AG04450 (cell line): ENCODE results near the gene MROH7. TPM values are rescaled to one million over a fixed set of nuclear protein-coding genes. Genes with fewer than 3 reads are reported as not detected.

Experiments
- CTCF ChIA-PET: fragments of 300-600, 350-600 bp; formaldehyde crosslinking; extraction: SDS; loops from one replicate; lab custom pipeline; 2022; ENCODE audit warnings: antibody characterized with exemption, inconsistent platforms; lab: Charles Lee
- POLR2A ChIA-PET: fragments of 350-600 bp; formaldehyde crosslinking; extraction: SDS; loops from one replicate; lab custom pipeline; 2021; ENCODE audit warnings: antibody characterized with exemption, inconsistent platforms; lab: Yijun Ruan, JAX
- DNase-seq: peaks from one replicate; pipeline ENCODE4 v3.0.0-alpha.2; 2011; ENCODE audit warnings: low read depth, low spot score
- H3K27ac ChIP-seq: one replicate; pipeline ENCODE4 v1.5.1; 2012; ENCODE audit warnings: low read depth, low read length, control low read depth
- H3K27me3 ChIP-seq: one replicate; pipeline ENCODE4 v1.6.0; 2012; ENCODE audit warnings: low read length; ENCODE audit not compliant: control insufficient read depth, insufficient read depth
- H3K4me3 ChIP-seq: 2 replicates; pipeline ENCODE4 v1.5.1; 2011; ENCODE audit warnings: mild to moderate bottlenecking, low read depth, low read length, control low read depth
- H3K9me3 ChIP-seq: 2 replicates; pipeline ENCODE4 v1.5.1; 2012; ENCODE audit warnings: low read length; ENCODE audit not compliant: control insufficient read depth, insufficient read depth
- polyA plus RNA-seq: library from polyadenylated mRNA; depleted of rRNA; stranded (reverse); fragments of >200 nt; gene quantifications from 2 replicates; pipeline ENCODE4 v1.2.3, GENCODE V29; 2011
- TF ChIP-seq, protein P1 (sequence below): IDR thresholded peaks from 2 replicates; pipeline ENCODE4 v1.5.1; 2011; ENCODE audit warnings: low read depth, low read length, control low read depth, inconsistent platforms

MROH7 gene
- polyA plus RNA-seq, 1 experiment = not detected

DNA sequence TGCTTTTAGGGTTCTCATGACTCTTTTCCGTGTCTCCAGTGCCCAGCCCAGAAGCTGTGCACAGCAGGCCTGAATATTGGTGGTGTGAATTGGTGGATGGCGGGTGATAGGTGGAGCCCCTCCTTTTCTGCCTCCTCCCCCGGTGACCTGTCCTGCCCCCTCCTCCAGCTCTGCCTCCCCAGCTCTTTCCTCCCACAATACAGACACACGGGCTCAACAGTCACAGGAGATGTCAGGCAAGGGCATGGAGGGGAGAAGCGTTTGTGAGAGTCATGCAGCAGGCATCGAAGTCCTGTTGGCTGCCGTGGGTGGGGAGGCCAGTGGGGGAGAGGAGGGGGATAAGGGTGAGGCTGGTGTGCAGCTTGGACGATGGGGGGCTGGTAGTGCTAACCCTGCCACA is 56.8 kb downstream of the MROH7 start:
- Histone ChIP-seq H3K27me3 (peaks cover 17% of the 10 kb centered on the region), H3K4me3 (no peak overlapping the region), H3K27ac (no peak overlapping the region), H3K9me3 (no peaks in the 10 kb centered on the region)
- no peak for DNase-seq
- ChIA-PET POLR2A (no interaction called here), CTCF (no interaction called here)
- TF ChIP-seq, protein P1, sequence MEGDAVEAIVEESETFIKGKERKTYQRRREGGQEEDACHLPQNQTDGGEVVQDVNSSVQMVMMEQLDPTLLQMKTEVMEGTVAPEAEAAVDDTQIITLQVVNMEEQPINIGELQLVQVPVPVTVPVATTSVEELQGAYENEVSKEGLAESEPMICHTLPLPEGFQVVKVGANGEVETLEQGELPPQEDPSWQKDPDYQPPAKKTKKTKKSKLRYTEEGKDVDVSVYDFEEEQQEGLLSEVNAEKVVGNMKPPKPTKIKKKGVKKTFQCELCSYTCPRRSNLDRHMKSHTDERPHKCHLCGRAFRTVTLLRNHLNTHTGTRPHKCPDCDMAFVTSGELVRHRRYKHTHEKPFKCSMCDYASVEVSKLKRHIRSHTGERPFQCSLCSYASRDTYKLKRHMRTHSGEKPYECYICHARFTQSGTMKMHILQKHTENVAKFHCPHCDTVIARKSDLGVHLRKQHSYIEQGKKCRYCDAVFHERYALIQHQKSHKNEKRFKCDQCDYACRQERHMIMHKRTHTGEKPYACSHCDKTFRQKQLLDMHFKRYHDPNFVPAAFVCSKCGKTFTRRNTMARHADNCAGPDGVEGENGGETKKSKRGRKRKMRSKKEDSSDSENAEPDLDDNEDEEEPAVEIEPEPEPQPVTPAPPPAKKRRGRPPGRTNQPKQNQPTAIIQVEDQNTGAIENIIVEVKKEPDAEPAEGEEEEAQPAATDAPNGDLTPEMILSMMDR = no peak

DNA sequence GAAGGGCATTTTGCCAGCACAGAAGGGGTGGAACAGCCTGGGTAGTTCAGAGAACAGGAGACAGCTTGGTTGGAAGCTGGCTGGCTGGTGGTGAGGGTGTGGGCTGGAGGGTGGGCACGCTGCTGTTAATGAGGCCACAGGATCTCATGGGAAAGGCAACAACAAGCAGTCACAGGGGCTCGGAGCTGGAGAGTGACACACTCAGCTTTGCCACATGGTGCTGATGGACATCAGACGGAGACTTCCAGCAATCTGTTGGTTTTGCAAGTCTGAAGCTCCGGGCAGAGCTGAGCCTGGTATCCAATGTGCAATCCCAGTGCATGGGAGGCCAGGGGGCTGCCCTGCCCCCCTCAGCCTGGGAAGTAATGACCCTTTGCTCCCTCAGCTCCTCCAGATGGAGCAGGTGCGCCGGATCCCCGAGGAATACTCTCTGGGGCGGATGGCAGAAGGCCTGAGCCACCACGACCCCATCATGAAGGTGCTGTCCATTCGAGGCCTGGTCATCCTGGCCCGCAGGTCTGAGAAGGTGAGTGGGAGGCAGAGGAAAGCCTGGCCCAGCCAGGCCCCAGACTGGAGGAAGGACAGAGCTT is 58.4 kb downstream of the MROH7 start:
- Histone ChIP-seq H3K4me3 (no peak overlapping the region), H3K27ac (no peak overlapping the region), H3K9me3 (no peaks in the 10 kb centered on the region), H3K27me3 (peaks cover 13% of the 10 kb centered on the region)
- CTCF ChIA-PET = interaction anchor here (1.9 kb wide), 1 partner anchor 28 kb away, joined by 4 read pairs; no protein-coding TSS in a partner anchor
- POLR2A ChIA-PET = no interaction called here
- no peak for DNase-seq
- TF ChIP-seq, protein P1 = no peak

DNA sequence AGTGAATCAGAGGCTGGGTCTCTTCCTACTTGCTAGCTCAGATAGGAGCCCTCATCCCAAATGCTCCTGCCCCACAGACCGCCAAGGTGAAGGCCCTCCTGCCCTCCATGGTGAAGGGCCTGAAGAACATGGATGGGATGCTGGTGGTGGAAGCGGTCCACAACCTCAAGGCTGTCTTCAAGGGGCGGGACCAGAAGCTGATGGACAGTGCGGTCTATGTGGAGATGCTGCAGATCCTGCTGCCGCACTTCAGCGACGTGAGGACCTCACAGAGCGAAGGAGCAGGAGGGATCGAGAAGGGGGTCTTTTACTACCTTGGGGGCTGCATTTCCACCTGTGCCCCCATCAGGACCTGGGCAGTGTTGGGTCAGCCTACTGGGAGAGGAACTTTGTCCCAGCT is 59.5 kb downstream of the MROH7 start:
- H3K9me3 ChIP-seq = no peaks in the 10 kb centered on the region
- no peak overlapping the region for H3K4me3 ChIP-seq
- DNase-seq = no peak
- no peak overlapping the region for H3K27ac ChIP-seq
- H3K27me3 ChIP-seq = peaks cover 11% of the 10 kb centered on the region
- POLR2A ChIA-PET = no interaction called here
- TF ChIP-seq, protein P1 = no peak
- CTCF ChIA-PET = interaction anchor here (1.9 kb wide), 1 partner anchor 29 kb away, joined by 4 read pairs; no protein-coding TSS in a partner anchor

DNA sequence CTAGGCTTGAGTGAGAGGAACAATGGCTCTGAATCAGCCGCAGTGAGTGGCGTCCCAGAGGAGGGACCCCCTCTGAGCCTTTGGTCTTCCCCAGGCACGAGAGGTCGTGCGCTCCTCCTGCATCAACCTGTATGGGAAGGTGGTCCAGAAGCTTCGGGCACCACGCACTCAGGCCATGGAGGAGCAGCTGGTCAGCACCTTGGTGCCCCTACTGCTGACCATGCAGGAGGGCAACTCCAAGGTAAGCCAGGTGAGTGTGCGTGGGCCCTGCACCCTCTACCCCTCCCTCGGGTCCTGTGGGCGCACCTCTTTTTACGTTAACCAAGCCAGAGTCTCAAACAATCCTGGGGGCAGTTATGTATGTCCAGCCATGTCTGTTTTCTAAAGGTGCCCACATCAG is 60.4 kb downstream of the MROH7 start:
- ChIA-PET POLR2A (no interaction called here), CTCF (no interaction called here)
- peaks cover 17% of the 10 kb centered on the region for H3K27me3 ChIP-seq

DNA sequence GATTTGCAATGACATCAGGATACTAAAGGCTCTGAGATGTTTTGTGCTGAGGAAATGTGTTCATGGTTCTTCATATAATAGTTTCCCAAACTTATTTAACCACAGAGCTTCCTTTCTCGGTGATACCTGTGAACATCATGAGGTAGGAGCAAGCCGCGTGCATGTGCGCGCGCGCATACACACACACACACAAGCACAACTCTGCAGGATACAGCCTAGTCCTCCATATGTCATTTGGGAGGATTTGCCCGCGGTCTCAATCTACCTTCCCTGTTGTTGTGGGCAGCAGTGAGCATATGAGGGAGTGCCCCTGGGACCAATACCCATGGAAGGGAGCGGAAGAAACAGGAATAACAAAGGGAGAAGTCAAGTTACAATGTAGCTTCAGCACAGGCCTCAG is 61.9 kb downstream of the MROH7 start:
- Histone ChIP-seq H3K9me3 (no peaks in the 10 kb centered on the region), H3K27me3 (peaks cover 21% of the 10 kb centered on the region), H3K27ac (no peak overlapping the region), H3K4me3 (no peak overlapping the region)
- ChIA-PET CTCF (no interaction called here), POLR2A (no interaction called here)
- TF ChIP-seq, protein P1 = no peak
- DNase-seq = no peak

More for the DNA sequence above, 60.4 kb downstream of the MROH7 start:
- TF ChIP-seq, protein P1 = no peak
- no peak overlapping the region for H3K27ac ChIP-seq
- no peaks in the 10 kb centered on the region for H3K9me3 ChIP-seq
- no peak for DNase-seq
- H3K4me3 ChIP-seq = no peak overlapping the region
